ENCODE results near the gene CDH15.
A peak's percentile ranks its signal among the peaks of the same experiment; 100 is the strongest.

Gene CDH15

GRCh38 chr16:89244754-89245153, 73.2 kb downstream of the CDH15 start:
- CTCF ChIA-PET = interaction anchor here (0.6 kb wide), 1 partner anchor 253 kb away, joined by 3 read pairs; no protein-coding TSS in a partner anchor
- H3K27ac ChIP-seq = peak overlapping the region; percentile 23; the same call in 1 of the 2 replicates
- DNase-seq (ENCODE audit: low spot score) = no peak
- POLR2A ChIA-PET (ENCODE audit: low non-redundant PET) = no interaction called here
- no peak for TF ChIP-seq CTCF (conservative IDR thresholded peaks at IDR 0.05; ENCODE audit: low read depth)
